Kidney (tissue), 14 donors: ENCODE measurements around the gene ANO7. TPM values are rescaled to one million over a fixed set of nuclear protein-coding genes. Genes with fewer than 3 reads are reported as not detected.
"Not testable (repeated sequence)": the region's sequence is repeated elsewhere in the genome, so short reads cannot be mapped to it uniquely, and the experiment has no call there.

ENCODE experiments used
- DNase-seq, 5 donors: peaks; one replicate each; pipeline ENCODE4 v3.0.0-alpha.2; 2013 to 2020
- FAIRE-seq: peaks from 2 replicates; lab custom pipeline; 2012; peaks lifted over from hg19 to GRCh38; lab: Jason Lieb, UNC
- H3K27ac ChIP-seq, 2 donors: one replicate each; pipeline ENCODE4 v1.7.0; 2013; ENCODE audit warnings: low read depth in 2 of 2, low read length in 2 of 2, inconsistent platforms in 1 of 2
- H3K27me3 ChIP-seq: one replicate; pipeline ENCODE4 v1.7.1; 2013; ENCODE audit warnings: low read length, inconsistent platforms; ENCODE audit not compliant: control insufficient read depth, insufficient read depth
- H3K36me3 ChIP-seq, 3 donors: one replicate each; pipeline versions ENCODE4 v1.7.0 to v1.7.1; 2013; ENCODE audit warnings: low read length in 3 of 3, control low read depth in 1 of 3, inconsistent platforms in 1 of 3; ENCODE audit not compliant: insufficient read depth in 3 of 3, control insufficient read depth in 2 of 3
- H3K4me1 ChIP-seq, 3 donors: one replicate each; pipeline versions ENCODE4 v1.7.0 to v1.7.1; 2013; ENCODE audit warnings: low read length in 3 of 3, inconsistent platforms in 1 of 3, low read depth in 1 of 3; ENCODE audit not compliant: control insufficient read depth in 2 of 3, insufficient read depth in 2 of 3
- H3K4me3 ChIP-seq, 3 donors: one replicate each; pipeline versions ENCODE4 v1.7.0 to v1.8.1; 2013; ENCODE audit warnings: low read length in 3 of 3, control low read depth in 1 of 3, inconsistent platforms in 1 of 3
- H3K9ac ChIP-seq, 3 donors: one replicate each; pipeline versions ENCODE4 v1.7.0 to v1.7.1; 2013; ENCODE audit warnings: low read length in 3 of 3, control low read depth in 1 of 3, inconsistent platforms in 1 of 3
- H3K9me3 ChIP-seq, 3 donors: one replicate each; pipeline versions ENCODE4 v1.7.0 to v1.7.1; 2013; ENCODE audit warnings: low read length in 3 of 3, control low read depth in 1 of 3, inconsistent platforms in 1 of 3; ENCODE audit not compliant: control insufficient read depth in 2 of 3, insufficient read depth in 1 of 3
- CTCF ChIP-seq: IDR thresholded peaks from 3 replicates; pipeline ENCODE4 v1.5.1; 2012; ENCODE audit warnings: mild to moderate bottlenecking, moderate library complexity, borderline replicate concordance; ENCODE audit not compliant: insufficient read depth; ENCODE audit errors: extremely low read depth
- intact Hi-C: fragments of 100-400 bp; cut with DNase I; formaldehyde crosslinking; loops from one replicate; pipeline ENCODE4 v1.11.1; 2022
- polyA plus RNA-seq: library from polyadenylated mRNA; stranded (reverse); fragments of 350-450 nt; fragmentation: Illumina TruSeq; extraction: RNeasy Lipid Tissue Mini Kit (QIAGEN cat#74804); gene quantifications from one replicate; pipeline ENCODE4 v1.2.3, GENCODE V29; 2014; ENCODE audit warnings: low read depth, low replicate concordance; ENCODE audit not compliant: insufficient read depth
- total RNA-seq: library from RNA; stranded (reverse); fragmentation: NEBNext Ultra II Directional; extraction: Animal tissue kit (Norgen Biotek cat#: 25700); gene quantifications from one replicate; pipeline ENCODE4 v1.2.1, GENCODE V29; 2021
- donor health status: control.
- donor health status: control.
- donor health status: control.
- donor health status: control.
- donor health status: control.
- donor health status: DM: yes; HTN: yes; CAD: no.
- donor health status: Normal renal cell carcinoma (clear cell type).

The ANO7 gene
- total and polyA plus RNA-seq, 2 donors from 2014 or later = 1.1 to 1.9 TPM

DNA sequence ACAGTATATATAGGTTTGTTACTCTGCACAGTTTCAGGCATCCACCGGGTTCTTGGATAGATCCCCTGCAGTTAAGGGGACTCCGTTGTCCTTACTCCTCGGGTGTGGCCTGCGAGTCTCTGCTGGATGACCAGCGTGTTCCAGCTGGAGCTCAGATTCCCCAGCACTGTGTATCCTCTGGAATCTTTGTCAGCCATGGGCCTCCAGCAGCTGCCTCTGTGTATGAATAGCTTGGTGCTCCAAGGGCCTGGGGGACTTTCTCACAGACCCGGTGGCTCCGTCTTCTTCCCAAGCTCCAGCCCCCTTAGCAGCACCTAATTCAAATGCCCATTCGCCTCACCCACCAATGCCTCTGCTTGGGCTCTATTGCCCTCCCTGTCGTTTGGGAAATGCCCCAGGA, 6.3 kb downstream of the ANO7 start:
- Histone ChIP-seq H3K4me3 (no peak overlapping the region), H3K9me3 (no peaks in the 10 kb centered on the region), H3K9ac (no peak overlapping the region), H3K27ac (no peak overlapping the region), H3K4me1 (no peaks in the 10 kb centered on the region), H3K27me3 (no peaks in the 10 kb centered on the region), H3K36me3 (no peaks in the 10 kb centered on the region)
- DNase-seq (peak in 1 of 5 donors; percentile 29), FAIRE-seq (no peak)
- TF ChIP-seq CTCF = no peak
- intact Hi-C loops = no loop called here

DNA sequence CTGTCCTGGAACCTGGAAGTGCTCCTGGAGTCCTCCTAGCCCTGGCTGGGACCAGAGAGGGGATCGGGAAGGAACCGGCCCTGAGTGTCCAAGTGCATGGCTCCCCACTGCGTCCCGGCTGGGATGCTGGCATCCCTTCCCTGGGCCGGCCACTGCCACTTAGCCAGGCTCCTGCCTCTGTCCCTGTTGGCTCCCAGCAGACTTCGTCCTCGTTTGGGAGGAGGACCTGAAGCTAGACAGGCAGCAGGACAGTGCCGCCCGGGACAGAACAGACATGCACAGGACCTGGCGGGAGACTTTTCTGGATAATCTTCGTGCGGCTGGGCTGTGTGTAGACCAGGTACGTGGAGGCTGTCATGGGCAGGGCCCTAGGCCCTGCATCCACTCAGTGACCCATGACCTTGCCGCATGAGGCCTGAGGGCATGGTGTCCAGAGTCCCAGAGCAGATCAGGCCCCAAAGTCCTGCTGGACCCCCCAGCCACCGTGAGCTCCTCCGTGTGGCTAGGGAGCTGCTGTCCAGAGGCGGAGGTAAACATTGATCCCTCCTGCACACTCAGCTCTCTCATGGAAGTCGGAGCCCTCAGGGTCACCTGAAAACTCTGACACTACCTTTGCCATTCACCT, 7.1 kb downstream of the ANO7 start:
- H3K9ac ChIP-seq = no peak overlapping the region
- no peak for TF ChIP-seq CTCF
- H3K4me1 ChIP-seq = no peaks in the 10 kb centered on the region
- no peaks in the 10 kb centered on the region for H3K27me3 ChIP-seq
- no peaks in the 10 kb centered on the region for H3K36me3 ChIP-seq
- DNase-seq = peak in 1 of 5 donors; percentile 71
- H3K27ac ChIP-seq = no peak overlapping the region
- no peak for FAIRE-seq
- H3K9me3 ChIP-seq = no peaks in the 10 kb centered on the region
- H3K4me3 ChIP-seq = no peak overlapping the region
- intact Hi-C loops = no loop called here

- H3K9ac ChIP-seq, H3K27ac ChIP-seq, intact Hi-C loops, H3K4me3 ChIP-seq, H3K9me3 ChIP-seq, H3K36me3 ChIP-seq, H3K27me3 ChIP-seq, H3K4me1 ChIP-seq, FAIRE-seq: not testable (repeated sequence)
- peak in 1 of 5 donors; percentile 56 for DNase-seq
These were observed 8.8 kb downstream of the ANO7 start for GRCh38 chr2:241197246-241197645.

GRCh38 chr2:241197947-241198346, 9.5 kb downstream of the ANO7 start:
- intact Hi-C loops = no loop called here
- Histone ChIP-seq H3K36me3 (no peaks in the 10 kb centered on the region), H3K27me3 (no peaks in the 10 kb centered on the region), H3K9ac (no peak overlapping the region), H3K4me1 (no peaks in the 10 kb centered on the region), H3K27ac (no peak overlapping the region), H3K9me3 (no peaks in the 10 kb centered on the region), H3K4me3 (no peak overlapping the region)
- FAIRE-seq (no peak), DNase-seq (no peak)
- no peak for TF ChIP-seq CTCF
